Measurements from ENCODE around the gene KIFC3.
"Not testable (repeated sequence)": the region's sequence is repeated elsewhere in the genome, so short reads cannot be mapped to it uniquely, and the experiment has no call there.

The KIFC3 gene

DNA sequence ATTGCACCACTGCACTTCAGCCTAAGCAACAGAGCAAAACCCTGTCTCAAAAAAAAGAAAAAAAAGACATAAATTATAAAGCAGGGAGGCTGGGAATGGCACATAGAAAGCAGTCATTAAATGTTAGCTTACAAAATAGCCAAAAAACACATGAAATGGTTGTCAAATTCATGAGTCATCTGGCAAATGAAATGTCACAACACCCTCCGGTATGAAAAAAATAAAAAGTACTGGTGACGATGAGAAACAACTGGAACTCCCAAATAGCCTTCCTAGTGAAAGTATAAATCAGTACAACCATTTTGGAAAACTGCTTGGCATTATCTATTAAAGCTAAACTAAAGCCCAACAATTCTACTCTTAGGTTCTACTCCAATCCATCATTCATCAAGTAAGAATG lies 70.3 kb downstream of the KIFC3 start:
- Histone ChIP-seq H3K27me3 (ENCODE audit: control insufficient read depth, insufficient read depth, low read length) (no peaks in the 10 kb centered on the region), H3K27ac (ENCODE audit: low read depth, low read length) (no peak overlapping the region), H3K36me3 (ENCODE audit: control insufficient read depth, insufficient read depth, low read length) (no peaks in the 10 kb centered on the region), H3K4me1 (ENCODE audit: control insufficient read depth, insufficient read depth, low read length) (peaks cover 13% of the 10 kb centered on the region), H3K9ac (ENCODE audit: low read length) (no peak overlapping the region), H3K4me3 (ENCODE audit: low read depth, low read length) (no peak overlapping the region), H3K9me3 (ENCODE audit: control insufficient read depth, insufficient read depth, low read depth, low read length) (peaks cover 4% of the 10 kb centered on the region; the same call in 1 of the 2 replicates)

- Histone ChIP-seq H3K9me3 (ENCODE audit: control insufficient read depth, insufficient read depth, low read depth, low read length) (peaks cover 4% of the 10 kb centered on the region; the same call in 1 of the 2 replicates), H3K4me3 (ENCODE audit: low read depth, low read length) (no peak overlapping the region), H3K27me3 (ENCODE audit: control insufficient read depth, insufficient read depth, low read length) (no peaks in the 10 kb centered on the region), H3K27ac (ENCODE audit: low read depth, low read length) (no peak overlapping the region), H3K36me3 (ENCODE audit: control insufficient read depth, insufficient read depth, low read length) (no peaks in the 10 kb centered on the region), H3K9ac (ENCODE audit: low read length) (no peak overlapping the region), H3K4me1 (ENCODE audit: control insufficient read depth, insufficient read depth, low read length) (peaks cover 4% of the 10 kb centered on the region; the same call in 1 of the 2 replicates)
These were observed 71.2 kb downstream of the KIFC3 start for GRCh38 chr16:57730771-57731730.

- not testable (repeated sequence) for H3K4me3 ChIP-seq (ENCODE audit: low read depth, low read length); H3K36me3 ChIP-seq (ENCODE audit: control insufficient read depth, insufficient read depth, low read length); H3K27me3 ChIP-seq (ENCODE audit: control insufficient read depth, insufficient read depth, low read length); H3K27ac ChIP-seq (ENCODE audit: low read depth, low read length); H3K9me3 ChIP-seq (ENCODE audit: control insufficient read depth, insufficient read depth, low read depth, low read length); H3K4me1 ChIP-seq (ENCODE audit: control insufficient read depth, insufficient read depth, low read length); H3K9ac ChIP-seq (ENCODE audit: low read length)
These were observed 72.4 kb downstream of the KIFC3 start for GRCh38 chr16:57729852-57730251.

DNA sequence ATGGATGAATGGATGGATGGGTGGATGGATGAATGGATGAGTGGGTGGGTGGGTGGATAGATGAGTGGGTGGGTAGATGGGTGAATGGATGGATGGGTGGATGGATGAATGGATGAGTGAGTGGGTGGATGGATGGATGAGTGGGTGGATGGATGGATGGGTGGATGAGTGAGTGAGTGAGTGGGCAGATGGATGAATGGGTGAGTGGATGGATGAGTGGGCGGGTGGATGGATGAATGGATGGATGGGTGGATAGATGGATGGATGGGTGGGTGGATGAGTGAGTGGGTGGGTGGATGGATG lies 73.2 kb downstream of the KIFC3 start:
- no peak overlapping the region for H3K27ac ChIP-seq (ENCODE audit: low read depth, low read length)
- no peak overlapping the region for H3K9ac ChIP-seq (ENCODE audit: low read length)
- no peaks in the 10 kb centered on the region for H3K27me3 ChIP-seq (ENCODE audit: control insufficient read depth, insufficient read depth, low read length)
- peaks cover 4% of the 10 kb centered on the region; the same call in 1 of the 2 replicates for H3K9me3 ChIP-seq (ENCODE audit: control insufficient read depth, insufficient read depth, low read depth, low read length)
- no peaks in the 10 kb centered on the region for H3K36me3 ChIP-seq (ENCODE audit: control insufficient read depth, insufficient read depth, low read length)
- H3K4me3 ChIP-seq (ENCODE audit: low read depth, low read length) = no peak overlapping the region
- H3K4me1 ChIP-seq (ENCODE audit: control insufficient read depth, insufficient read depth, low read length) = peaks cover 4% of the 10 kb centered on the region; the same call in 1 of the 2 replicates

- Histone ChIP-seq H3K27ac (ENCODE audit: low read depth, low read length) (no peak overlapping the region), H3K36me3 (ENCODE audit: control insufficient read depth, insufficient read depth, low read length) (no peaks in the 10 kb centered on the region), H3K9ac (ENCODE audit: low read length) (no peak overlapping the region), H3K27me3 (ENCODE audit: control insufficient read depth, insufficient read depth, low read length) (no peaks in the 10 kb centered on the region), H3K9me3 (ENCODE audit: control insufficient read depth, insufficient read depth, low read depth, low read length) (peaks cover 4% of the 10 kb centered on the region; the same call in 1 of the 2 replicates), H3K4me1 (ENCODE audit: control insufficient read depth, insufficient read depth, low read length) (peaks cover 4% of the 10 kb centered on the region; the same call in 1 of the 2 replicates), H3K4me3 (ENCODE audit: low read depth, low read length) (no peak overlapping the region)
These were observed 73.7 kb downstream of the KIFC3 start for GRCh38 chr16:57728336-57729181.

- H3K4me3 ChIP-seq (ENCODE audit: low read depth, low read length) = no peak overlapping the region
- no peaks in the 10 kb centered on the region for H3K9me3 ChIP-seq (ENCODE audit: control insufficient read depth, insufficient read depth, low read depth, low read length)
- peaks cover 4% of the 10 kb centered on the region; the same call in 1 of the 2 replicates for H3K4me1 ChIP-seq (ENCODE audit: control insufficient read depth, insufficient read depth, low read length)
These were observed 74.7 kb downstream of the KIFC3 start for GRCh38 chr16:57727610-57728009.

DNA sequence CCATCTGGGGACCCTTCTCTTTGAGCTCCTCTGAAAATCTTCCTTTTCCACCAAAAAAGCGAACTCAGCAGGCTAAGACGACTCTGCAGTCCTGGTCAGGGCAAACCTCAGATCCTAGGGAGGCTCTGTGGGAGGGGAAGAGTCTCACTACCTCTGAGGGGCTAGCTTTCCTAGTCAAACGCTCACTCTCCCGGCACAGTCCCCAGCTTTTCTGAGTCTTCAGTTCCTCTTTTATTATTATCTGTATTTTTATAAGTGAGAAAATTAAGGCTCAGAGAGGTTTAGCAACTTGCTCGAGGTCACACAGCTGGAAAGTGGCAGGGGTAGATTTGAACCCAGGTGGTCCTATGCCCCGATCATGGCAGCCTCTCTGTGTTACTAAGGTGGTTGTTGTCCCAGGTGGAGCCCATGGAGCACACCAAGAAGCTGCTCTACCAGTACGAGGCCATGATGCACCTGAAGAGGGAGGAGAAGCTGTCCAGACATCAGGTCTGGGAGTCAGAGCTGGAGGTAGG lies 75.8 kb downstream of the KIFC3 start:
- no peak overlapping the region for H3K4me3 ChIP-seq (ENCODE audit: low read depth, low read length)
- peaks cover 4% of the 10 kb centered on the region; the same call in 1 of the 2 replicates for H3K4me1 ChIP-seq (ENCODE audit: control insufficient read depth, insufficient read depth, low read length)
- no peaks in the 10 kb centered on the region for H3K36me3 ChIP-seq (ENCODE audit: control insufficient read depth, insufficient read depth, low read length)
- H3K27me3 ChIP-seq (ENCODE audit: control insufficient read depth, insufficient read depth, low read length) = no peaks in the 10 kb centered on the region
- H3K27ac ChIP-seq (ENCODE audit: low read depth, low read length) = no peak overlapping the region
- H3K9me3 ChIP-seq (ENCODE audit: control insufficient read depth, insufficient read depth, low read depth, low read length) = no peaks in the 10 kb centered on the region
- H3K9ac ChIP-seq (ENCODE audit: low read length) = no peak overlapping the region

More at GRCh38 chr16:57727610-57728009, 74.7 kb downstream of the KIFC3 start:
- Histone ChIP-seq H3K9ac (ENCODE audit: low read length) (no peak overlapping the region), H3K36me3 (ENCODE audit: control insufficient read depth, insufficient read depth, low read length) (no peaks in the 10 kb centered on the region), H3K27ac (ENCODE audit: low read depth, low read length) (no peak overlapping the region), H3K27me3 (ENCODE audit: control insufficient read depth, insufficient read depth, low read length) (no peaks in the 10 kb centered on the region)

- H3K27ac ChIP-seq (ENCODE audit: low read depth, low read length) = no peak overlapping the region
- H3K4me1 ChIP-seq (ENCODE audit: control insufficient read depth, insufficient read depth, low read length) = peaks cover 1% of the 10 kb centered on the region; the same call in 1 of the 2 replicates
- no peak overlapping the region for H3K9ac ChIP-seq (ENCODE audit: low read length)
- no peaks in the 10 kb centered on the region for H3K36me3 ChIP-seq (ENCODE audit: control insufficient read depth, insufficient read depth, low read length)
- no peaks in the 10 kb centered on the region for H3K9me3 ChIP-seq (ENCODE audit: control insufficient read depth, insufficient read depth, low read depth, low read length)
- no peaks in the 10 kb centered on the region for H3K27me3 ChIP-seq (ENCODE audit: control insufficient read depth, insufficient read depth, low read length)
- H3K4me3 ChIP-seq (ENCODE audit: low read depth, low read length) = no peak overlapping the region
These were observed 76.3 kb downstream of the KIFC3 start for GRCh38 chr16:57725976-57726375.

DNA sequence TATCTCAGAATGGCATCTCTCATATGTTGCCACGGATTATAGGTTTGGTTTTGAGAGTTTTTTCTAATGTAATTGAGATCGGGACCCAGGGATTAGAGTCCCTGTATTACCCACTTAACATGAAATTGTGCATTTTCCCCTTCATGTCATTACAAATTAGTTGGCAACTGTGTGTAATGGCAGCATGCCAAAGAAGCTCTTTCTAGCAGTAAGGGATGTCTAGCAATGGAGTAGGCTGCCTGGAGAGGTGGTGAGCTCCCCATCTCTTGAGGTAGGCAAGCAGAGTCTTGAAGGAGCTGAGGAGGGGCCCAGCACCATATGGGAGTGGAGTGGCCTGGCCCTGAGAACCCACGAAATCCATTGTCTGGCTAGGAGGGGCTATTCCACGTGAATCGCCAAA lies 76.7 kb downstream of the KIFC3 start:
- H3K9ac ChIP-seq (ENCODE audit: low read length) = no peak overlapping the region
- H3K36me3 ChIP-seq (ENCODE audit: control insufficient read depth, insufficient read depth, low read length) = no peaks in the 10 kb centered on the region
- no peaks in the 10 kb centered on the region for H3K27me3 ChIP-seq (ENCODE audit: control insufficient read depth, insufficient read depth, low read length)
- H3K4me1 ChIP-seq (ENCODE audit: control insufficient read depth, insufficient read depth, low read length) = no peaks in the 10 kb centered on the region; the same call in 1 of the 2 replicates
- H3K27ac ChIP-seq (ENCODE audit: low read depth, low read length) = no peak overlapping the region
- H3K4me3 ChIP-seq (ENCODE audit: low read depth, low read length) = no peak overlapping the region
- H3K9me3 ChIP-seq (ENCODE audit: control insufficient read depth, insufficient read depth, low read depth, low read length) = no peaks in the 10 kb centered on the region

DNA sequence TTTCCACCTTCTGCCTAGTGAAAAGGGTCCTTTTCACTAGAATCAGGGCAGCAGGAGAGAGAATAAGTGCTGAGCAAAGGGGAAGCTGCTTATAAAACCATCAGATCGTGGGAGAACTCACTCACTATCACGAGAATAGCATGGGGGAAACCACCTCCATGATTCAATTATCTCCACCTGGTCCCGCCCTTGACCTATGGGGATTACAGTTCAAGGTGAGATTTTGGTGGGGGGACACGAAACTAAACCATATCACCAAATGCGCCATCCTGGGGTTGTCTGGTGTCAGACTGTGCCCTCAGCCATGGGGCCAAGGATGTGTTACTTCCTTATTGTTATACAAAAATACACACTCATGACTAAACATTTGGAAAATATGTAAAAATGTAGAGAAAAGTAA lies 77.1 kb downstream of the KIFC3 start:
- Histone ChIP-seq H3K4me1 (ENCODE audit: control insufficient read depth, insufficient read depth, low read length) (no peaks in the 10 kb centered on the region; the same call in 1 of the 2 replicates), H3K9me3 (ENCODE audit: control insufficient read depth, insufficient read depth, low read depth, low read length) (no peaks in the 10 kb centered on the region), H3K27me3 (ENCODE audit: control insufficient read depth, insufficient read depth, low read length) (no peaks in the 10 kb centered on the region), H3K36me3 (ENCODE audit: control insufficient read depth, insufficient read depth, low read length) (no peaks in the 10 kb centered on the region), H3K9ac (ENCODE audit: low read length) (no peak overlapping the region), H3K4me3 (ENCODE audit: low read depth, low read length) (no peak overlapping the region), H3K27ac (ENCODE audit: low read depth, low read length) (no peak overlapping the region)
